Neuronal stem cell (in vitro differentiated cells): ENCODE measurements around the gene SMURF2.

Source experiments
- DNase-seq: peaks from one replicate; pipeline ENCODE4 v3.0.0-alpha.2; 2013; ENCODE audit warnings: low spot score
- H2AFZ ChIP-seq: one replicate; pipeline ENCODE4 v1.6.1; 2013; ENCODE audit warnings: mild to moderate bottlenecking, low read length, inconsistent platforms
- H2AK5ac ChIP-seq: 2 replicates; pipeline ENCODE4 v1.6.1; 2013; ENCODE audit warnings: low read depth, mild to moderate bottlenecking, inconsistent platforms, low read length, moderate library complexity, mixed read lengths
- H2BK120ac ChIP-seq: 2 replicates; pipeline ENCODE4 v1.6.1; 2013; ENCODE audit warnings: low read depth, mild to moderate bottlenecking, inconsistent platforms, low read length, moderate library complexity, mixed read lengths
- H2BK12ac ChIP-seq: one replicate; pipeline ENCODE4 v1.6.1; 2013; ENCODE audit warnings: low read length, inconsistent platforms
- H2BK15ac ChIP-seq: 2 replicates; pipeline ENCODE4 v1.6.1; 2013; ENCODE audit warnings: mild to moderate bottlenecking, low read length, inconsistent platforms, mixed read lengths
- H2BK5ac ChIP-seq: one replicate; pipeline ENCODE4 v1.6.1; 2013; ENCODE audit warnings: inconsistent platforms, mild to moderate bottlenecking, low read length, moderate library complexity
- H3K14ac ChIP-seq: one replicate; pipeline ENCODE4 v1.6.1; 2013; ENCODE audit warnings: low read length, inconsistent platforms
- H3K18ac ChIP-seq: 2 replicates; pipeline ENCODE4 v1.6.1; 2013; ENCODE audit warnings: low read length, inconsistent platforms
- H3K23ac ChIP-seq: 2 replicates; pipeline ENCODE4 v1.6.1; 2013; ENCODE audit warnings: low read depth, mild to moderate bottlenecking, mixed read lengths, low read length, inconsistent platforms; ENCODE audit not compliant: poor library complexity
- H3K27ac ChIP-seq: replicated peaks from 3 replicates; pipeline ENCODE4 v1.5.1; 2013; ENCODE audit warnings: low read length, inconsistent platforms
- H3K27me3 ChIP-seq, 3 experiments: 2 replicates each; pipeline ENCODE4 v1.6.1; 2013; ENCODE audit warnings: low read length in 3 of 3, mild to moderate bottlenecking in 2 of 3, inconsistent platforms in 1 of 3, low read depth in 1 of 3, mixed read lengths in 1 of 3, moderate library complexity in 1 of 3; ENCODE audit not compliant: control insufficient read depth in 3 of 3, insufficient read depth in 3 of 3
- H3K36me3 ChIP-seq, 2 donors: replicated peaks in 1 of 2; 2 replicates each; pipeline ENCODE4 v1.6.1; 2013; ENCODE audit warnings: low read length in 2 of 2; ENCODE audit not compliant: control insufficient read depth in 2 of 2, insufficient read depth in 2 of 2
- H3K4ac ChIP-seq: 2 replicates; pipeline ENCODE4 v1.6.1; 2013; ENCODE audit warnings: inconsistent platforms, mild to moderate bottlenecking, low read length, moderate library complexity
- H3K4me1 ChIP-seq, 2 donors: 1 replicate in 1 of 2; 2 replicates in 1 of 2; pipeline ENCODE4 v1.6.1; 2013; ENCODE audit warnings: low read length in 2 of 2, low read depth in 1 of 2; ENCODE audit not compliant: control insufficient read depth in 2 of 2, insufficient read depth in 1 of 2
- H3K4me2 ChIP-seq: one replicate; pipeline ENCODE4 v1.6.1; 2013; ENCODE audit warnings: mild to moderate bottlenecking, low read length, inconsistent platforms; ENCODE audit not compliant: insufficient read depth, poor library complexity, severe bottlenecking
- H3K4me3 ChIP-seq, 2 donors: 2 replicates each; pipeline ENCODE4 v1.5.1; 2013; ENCODE audit warnings: low read length in 2 of 2, mild to moderate bottlenecking in 2 of 2, inconsistent platforms in 1 of 2, moderate library complexity in 1 of 2
- H3K79me1 ChIP-seq: one replicate; pipeline ENCODE4 v1.6.1; 2013; ENCODE audit warnings: low read depth, mild to moderate bottlenecking, inconsistent platforms, low read length, moderate library complexity
- H3K9ac ChIP-seq: one replicate; pipeline ENCODE4 v1.6.1; 2013; ENCODE audit warnings: mild to moderate bottlenecking, low read depth, low read length, inconsistent platforms; ENCODE audit not compliant: poor library complexity
- H3K9me3 ChIP-seq, 2 donors: replicated peaks in 1 of 2; 2 replicates each; pipeline versions ENCODE3 to v1.6.1; 2013; ENCODE audit warnings: low read length in 2 of 2, mild to moderate bottlenecking in 2 of 2, inconsistent platforms in 1 of 2, low read depth in 1 of 2, mixed read lengths in 1 of 2, moderate library complexity in 1 of 2; ENCODE audit not compliant: control insufficient read depth in 2 of 2, insufficient read depth in 1 of 2
- H4K8ac ChIP-seq: one replicate; pipeline ENCODE4 v1.6.1; 2013; ENCODE audit warnings: low read depth, mild to moderate bottlenecking, inconsistent platforms, low read length, moderate library complexity
- H4K91ac ChIP-seq: one replicate; pipeline ENCODE4 v1.6.1; 2013; ENCODE audit warnings: low read length, low read depth, mild to moderate bottlenecking, inconsistent platforms; ENCODE audit not compliant: poor library complexity
- WGBS, 2 donors: extraction: QIAGEN DNeasy Blood & Tissue Kit; methylation state at CpG; one replicate each; pipeline ENCODE4 v1.1.7; 2013; ENCODE audit warnings: missing lambda C conversion rate in 2 of 2, mixed read lengths in 1 of 2; ENCODE audit not compliant: insufficient read length in 2 of 2, insufficient replicate concordance in 1 of 2; ENCODE audit errors: extremely low coverage in 2 of 2; 5-methylcytosine and 5-hydroxymethylcytosine counted together

Gene SMURF2

GRCh38 chr17:64515419-64515818 is 146.7 kb downstream of the SMURF2 start:
- DNase-seq, result no peak
- peaks cover 2% of the 10 kb centered on the region for H3K79me1 ChIP-seq
- no peak overlapping the region for H3K4me3 ChIP-seq
- H3K4me1 ChIP-seq, result no peaks in the 10 kb centered on the region
- no peak overlapping the region for H3K27ac ChIP-seq
- no peak overlapping the region for H3K4ac ChIP-seq
- no peak overlapping the region for H2BK120ac ChIP-seq
- no peak overlapping the region for H2BK5ac ChIP-seq
- H3K9me3 ChIP-seq, result no peaks in the 10 kb centered on the region
- H3K18ac ChIP-seq, result no peak overlapping the region
- peaks cover 20 to 100% of the 10 kb centered on the region in 2 donors for H3K36me3 ChIP-seq
- H3K4me2 ChIP-seq, result no peak overlapping the region
- H3K23ac ChIP-seq, result no peak overlapping the region
- no peak overlapping the region for H2AFZ ChIP-seq
- no peak overlapping the region for H2BK12ac ChIP-seq
- H3K14ac ChIP-seq, result no peak overlapping the region
- no peaks in the 10 kb centered on the region for H3K27me3 ChIP-seq
- no CpG with 5 or more reads among the region's 2 CpGs for WGBS, 2 donors
- no peak overlapping the region for H2AK5ac ChIP-seq
- no peak overlapping the region for H4K8ac ChIP-seq
- no peak overlapping the region for H4K91ac ChIP-seq
- no peak overlapping the region for H2BK15ac ChIP-seq
- H3K9ac ChIP-seq, result no peak overlapping the region

GRCh38 chr17:64509179-64509578 is 152.9 kb downstream of the SMURF2 start:
- no peaks in the 10 kb centered on the region for H3K27me3 ChIP-seq
- H3K18ac ChIP-seq, result no peak overlapping the region
- no peak overlapping the region for H3K23ac ChIP-seq
- H3K4me3 ChIP-seq, result no peak overlapping the region
- H2AFZ ChIP-seq, result no peak overlapping the region
- no peak overlapping the region for H2BK12ac ChIP-seq
- H2BK120ac ChIP-seq, result no peak overlapping the region
- H2BK15ac ChIP-seq, result no peak overlapping the region
- no peak overlapping the region for H3K14ac ChIP-seq
- H3K36me3 ChIP-seq, result peaks cover 11 to 75% of the 10 kb centered on the region in 2 donors
- no peak overlapping the region for H4K91ac ChIP-seq
- no peaks in the 10 kb centered on the region for H3K9me3 ChIP-seq
- WGBS, 2 donors, result no CpG with 5 or more reads among the region's 6 CpGs
- H3K4me1 ChIP-seq, result peaks cover 0 to 7% of the 10 kb centered on the region in 2 donors
- H2AK5ac ChIP-seq, result no peak overlapping the region
- H3K27ac ChIP-seq, result no peak overlapping the region
- H3K4me2 ChIP-seq, result no peak overlapping the region
- H3K4ac ChIP-seq, result no peak overlapping the region
- no peak overlapping the region for H4K8ac ChIP-seq
- DNase-seq, result no peak
- no peak overlapping the region for H2BK5ac ChIP-seq
- H3K79me1 ChIP-seq, result peaks cover 5% of the 10 kb centered on the region
- no peak overlapping the region for H3K9ac ChIP-seq

GRCh38 chr17:64508683-64509082 is 153.4 kb downstream of the SMURF2 start:
- H3K79me1 ChIP-seq, result peaks cover 5% of the 10 kb centered on the region
- no peak overlapping the region for H3K14ac ChIP-seq
- H2BK12ac ChIP-seq, result no peak overlapping the region
- H2BK15ac ChIP-seq, result no peak overlapping the region
- no peaks in the 10 kb centered on the region for H3K27me3 ChIP-seq
- WGBS, 2 donors, result no CpG with 5 or more reads among the region's 2 CpGs
- H3K4me2 ChIP-seq, result no peak overlapping the region
- no peak overlapping the region for H2BK5ac ChIP-seq
- no peak overlapping the region for H4K8ac ChIP-seq
- no peak overlapping the region for H2BK120ac ChIP-seq
- H2AFZ ChIP-seq, result no peak overlapping the region
- H3K36me3 ChIP-seq, result peaks cover 16 to 75% of the 10 kb centered on the region in 2 donors
- H3K9ac ChIP-seq, result no peak overlapping the region
- no peak overlapping the region for H3K18ac ChIP-seq
- no peak overlapping the region for H4K91ac ChIP-seq
- H3K4ac ChIP-seq, result no peak overlapping the region
- H3K23ac ChIP-seq, result no peak overlapping the region
- no peak overlapping the region for H3K27ac ChIP-seq
- no peaks in the 10 kb centered on the region for H3K9me3 ChIP-seq
- peak overlapping the region in 1 of 2 donors; percentile 88 for H3K4me3 ChIP-seq
- no peak overlapping the region for H2AK5ac ChIP-seq
- H3K4me1 ChIP-seq, result peaks cover 2 to 11% of the 10 kb centered on the region in 2 donors
- no peak for DNase-seq

GRCh38 chr17:64507413-64507782 is 154.7 kb downstream of the SMURF2 start:
- H2BK12ac ChIP-seq, result no peak overlapping the region
- no peak overlapping the region for H2AK5ac ChIP-seq
- H4K8ac ChIP-seq, result no peak overlapping the region
- H3K27ac ChIP-seq, result peak overlapping the region; percentile 93
- no peaks in the 10 kb centered on the region for H3K9me3 ChIP-seq
- H2BK5ac ChIP-seq, result peak overlapping the region; percentile 99
- no CpG with 5 or more reads among the region's 13 CpGs for WGBS, 2 donors
- peak; percentile 71 for DNase-seq
- H3K14ac ChIP-seq, result peak overlapping the region; percentile 25
- peaks cover 5% of the 10 kb centered on the region for H3K79me1 ChIP-seq
- peak overlapping the region; percentile 99 for H3K18ac ChIP-seq
- peak overlapping the region; percentile 90 for H3K23ac ChIP-seq
- H2BK120ac ChIP-seq, result peak overlapping the region; percentile 78
- H3K4me3 ChIP-seq, result peak overlapping the region; percentile 88 to 99
- H3K4me1 ChIP-seq, result peaks cover 3 to 11% of the 10 kb centered on the region in 2 donors
- peak overlapping the region; percentile 98 for H3K9ac ChIP-seq
- H3K27me3 ChIP-seq, result no peaks in the 10 kb centered on the region
- H3K36me3 ChIP-seq, result peaks cover 23 to 75% of the 10 kb centered on the region in 2 donors
- H3K4me2 ChIP-seq, result peak overlapping the region; percentile 54
- peak overlapping the region; percentile 87 for H2AFZ ChIP-seq
- H3K4ac ChIP-seq, result no peak overlapping the region
- no peak overlapping the region for H4K91ac ChIP-seq
- H2BK15ac ChIP-seq, result no peak overlapping the region
